ENCODE results near the gene NRXN3. TPM values are rescaled to one million over a fixed set of nuclear protein-coding genes. Genes with fewer than 3 reads are reported as not detected.

Gene NRXN3
- total RNA-seq, 2 donors from 2014 or later, result 1.2 to 7.8 TPM

- Histone ChIP-seq H3K9me3 (no peaks in the 10 kb centered on the region), H3K27me3 (no peaks in the 10 kb centered on the region), H3K27ac (no peak overlapping the region), H3K4me1 (no peaks in the 10 kb centered on the region), H3K36me3 (no peaks in the 10 kb centered on the region), H3K9ac (ENCODE audit: low read depth in 2 of 2, low read length in 2 of 2) (no peak overlapping the region), H3K4me3 (no peak overlapping the region)
- intact Hi-C loops (cut with DNase I), result no loop called here
- no peak for TF ChIP-seq CTCF (IDR thresholded peaks at IDR 0.05)
- no peak for DNase-seq
These were observed 1564.5 kb downstream of the NRXN3 start for GRCh38 chr14:79734656-79735055.

GRCh38 chr14:79735121-79735520 is 1564.9 kb downstream of the NRXN3 start:
- no peaks in the 10 kb centered on the region for H3K36me3 ChIP-seq
- intact Hi-C loops (cut with DNase I), result no loop called here
- DNase-seq, result no peak

GRCh38 chr14:79740066-79740601 is 1570.0 kb downstream of the NRXN3 start:
- Histone ChIP-seq H3K36me3 (no peaks in the 10 kb centered on the region), H3K9ac (ENCODE audit: low read depth in 2 of 2, low read length in 2 of 2) (no peak overlapping the region), H3K27ac (no peak overlapping the region), H3K4me3 (no peak overlapping the region), H3K27me3 (no peaks in the 10 kb centered on the region), H3K9me3 (no peaks in the 10 kb centered on the region), H3K4me1 (no peaks in the 10 kb centered on the region)
- no peak for DNase-seq
- intact Hi-C loops (cut with DNase I), result no loop called here
- TF ChIP-seq CTCF (IDR thresholded peaks at IDR 0.05), result no peak

More at GRCh38 chr14:79735121-79735520, 1564.9 kb downstream of the NRXN3 start:
- Histone ChIP-seq H3K9me3 (no peaks in the 10 kb centered on the region), H3K9ac (ENCODE audit: low read depth in 2 of 2, low read length in 2 of 2) (no peak overlapping the region), H3K4me1 (no peaks in the 10 kb centered on the region), H3K27me3 (no peaks in the 10 kb centered on the region), H3K27ac (no peak overlapping the region), H3K4me3 (no peak overlapping the region)
- no peak for TF ChIP-seq CTCF (IDR thresholded peaks at IDR 0.05)

GRCh38 chr14:79742142-79742541 is 1572.0 kb downstream of the NRXN3 start:
- no peak for DNase-seq
- TF ChIP-seq CTCF (IDR thresholded peaks at IDR 0.05), result no peak
- Histone ChIP-seq H3K36me3 (no peaks in the 10 kb centered on the region), H3K4me1 (no peaks in the 10 kb centered on the region), H3K9ac (ENCODE audit: low read depth in 2 of 2, low read length in 2 of 2) (no peak overlapping the region), H3K27ac (no peak overlapping the region), H3K27me3 (no peaks in the 10 kb centered on the region), H3K9me3 (no peaks in the 10 kb centered on the region), H3K4me3 (no peak overlapping the region)
- intact Hi-C loops (cut with DNase I), result no loop called here

GRCh38 chr14:79745046-79745445 is 1574.9 kb downstream of the NRXN3 start:
- intact Hi-C loops (cut with DNase I), result no loop called here
- Histone ChIP-seq H3K9ac (ENCODE audit: low read depth in 2 of 2, low read length in 2 of 2) (no peak overlapping the region), H3K4me3 (no peak overlapping the region), H3K27ac (no peak overlapping the region), H3K27me3 (no peaks in the 10 kb centered on the region), H3K4me1 (no peaks in the 10 kb centered on the region), H3K9me3 (no peaks in the 10 kb centered on the region), H3K36me3 (no peaks in the 10 kb centered on the region)
- no peak for TF ChIP-seq CTCF (IDR thresholded peaks at IDR 0.05)
- no peak for DNase-seq

Data from colonic mucosa (tissue), 4 donors.